ENCODE measurements around the gene IGF2.

Gene IGF2

GRCh38 chr11:2147391-2147790, 8.2 kb upstream of the IGF2 start:
- H3K4me3 ChIP-seq (ENCODE audit: low read depth, low read length), result no peak overlapping the region
- ChIA-PET POLR2A (no interaction called here), CTCF (interaction anchor here (0.8 to 15.8 kb wide), 10 partner anchors 8 to 497 kb away, joined by 3 to 1226 read pairs (median 94); partner anchors contain the start of genes IGF2, INS and SYT8)
- TF ChIP-seq CTCF (IDR thresholded peaks at IDR 0.05; ENCODE audit: insufficient read depth, low read length, missing control alignments), result no peak
- no peak for DNase-seq (ENCODE audit: low read depth, low spot score)

- no peak for DNase-seq (ENCODE audit: low read depth, low spot score)
- no peak overlapping the region for H3K4me3 ChIP-seq (ENCODE audit: low read depth, low read length)
- ChIA-PET CTCF (interaction anchor here (8.6 to 15.8 kb wide), 3 partner anchors 115 to 496 kb away, joined by 154 to 1226 read pairs (median 230); no protein-coding TSS in a partner anchor), POLR2A (no interaction called here)
- no peak for TF ChIP-seq CTCF (IDR thresholded peaks at IDR 0.05; ENCODE audit: insufficient read depth, low read length, missing control alignments)
These were observed 6.9 kb upstream of the IGF2 start for GRCh38 chr11:2146051-2146450.

- no peak for DNase-seq (ENCODE audit: low read depth, low spot score)
- ChIA-PET POLR2A (no interaction called here), CTCF (interaction anchor here (1.4 to 15.8 kb wide), 3 partner anchors 100 to 114 kb away, joined by 4 to 1226 read pairs (median 46); no protein-coding TSS in a partner anchor)
- no peak overlapping the region for H3K4me3 ChIP-seq (ENCODE audit: low read depth, low read length)
- no peak for TF ChIP-seq CTCF (IDR thresholded peaks at IDR 0.05; ENCODE audit: insufficient read depth, low read length, missing control alignments)
These were observed 5.5 kb upstream of the IGF2 start for GRCh38 chr11:2144544-2145248.

- no peak for TF ChIP-seq CTCF (IDR thresholded peaks at IDR 0.05; ENCODE audit: insufficient read depth, low read length, missing control alignments)
- DNase-seq (ENCODE audit: low read depth, low spot score), result no peak
- CTCF ChIA-PET, result interaction anchor here (0.8 to 9.2 kb wide), 4 partner anchors 6 to 108 kb away, joined by 4 to 70 read pairs (median 25); no protein-coding TSS in a partner anchor
- no peak overlapping the region for H3K4me3 ChIP-seq (ENCODE audit: low read depth, low read length)
- POLR2A ChIA-PET, result no interaction called here
These were observed 4.8 kb upstream of the IGF2 start for GRCh38 chr11:2143799-2144543.

- ChIA-PET POLR2A (no interaction called here), CTCF (interaction anchor here (0.8 to 9.2 kb wide), 4 partner anchors 7 to 107 kb away, joined by 4 to 70 read pairs (median 26); no protein-coding TSS in a partner anchor)
- no peak overlapping the region for H3K4me3 ChIP-seq (ENCODE audit: low read depth, low read length)
These were observed 4.2 kb upstream of the IGF2 start for GRCh38 chr11:2143477-2143798.

More at GRCh38 chr11:2143477-2143798, 4.2 kb upstream of the IGF2 start:
- no peak for DNase-seq (ENCODE audit: low read depth, low spot score)
- TF ChIP-seq CTCF (IDR thresholded peaks at IDR 0.05; ENCODE audit: insufficient read depth, low read length, missing control alignments), result no peak

All from AG04449 (cell line).